HepG2 (cell line): ENCODE data around the gene MACROD2. TPM values are rescaled to one million over a fixed set of nuclear protein-coding genes. Genes with fewer than 3 reads are reported as not detected.

Experiments
- ATAC-seq: fragments of 200-7000 bp; cut with Tn5 transposase; 3 replicates; pipeline ENCODE4 v1.9.1; 2020; ENCODE audit warnings: mild to moderate bottlenecking, moderate library complexity
- BruUV-seq: library from RNA; stranded (reverse); fragments of 400-500 nt; replicated peaks from 2 replicates; lab custom pipeline; 2021; lab: Mats Ljungman, UMichigan
- CTCF ChIA-PET: fragments of 300-600 bp; formaldehyde crosslinking; extraction: SDS; loops from one replicate; lab custom pipeline; 2021; ENCODE audit warnings: low total read pairs, inconsistent platforms, low intra/inter-chr PET ratio; lab: Yijun Ruan, JAX
- POLR2A ChIA-PET: fragments of 350-600 bp; sonication (Branson Sonifier 250); formaldehyde crosslinking; loops from one replicate; lab custom pipeline; 2020; ENCODE audit warnings: antibody characterized with exemption, inconsistent platforms; lab: Yijun Ruan, JAX
- DNase-seq: peaks from one replicate; pipeline ENCODE4 v3.0.0-alpha.2; 2015; ENCODE audit warnings: low spot score
- FAIRE-seq: peaks from 3 replicates; lab custom pipeline; 2011; peaks lifted over from hg19 to GRCh38; lab: Jason Lieb, UNC
- H2AFZ ChIP-seq: one replicate; pipeline ENCODE4 v1.6.1; 2011; ENCODE audit warnings: low read length, inconsistent platforms
- H3K27ac ChIP-seq: fragments of 300-600 bp; 3 replicates; pipeline ENCODE4 v1.8.0; 2011; ENCODE audit warnings: mixed run types, mild to moderate bottlenecking, mixed read lengths, low read length, inconsistent platforms; ENCODE audit not compliant: insufficient read depth; ENCODE audit errors: extremely low read length
- H3K27me3 ChIP-seq, 2 experiments: fragments of 200-600 bp in 1 of 2; 2 replicates in 1 of 2; 3 replicates in 1 of 2; pipeline versions ENCODE4 v1.6.0 to v1.8.0; 2011; ENCODE audit warnings: low read length in 2 of 2, mild to moderate bottlenecking in 2 of 2, moderate library complexity in 2 of 2, inconsistent platforms in 1 of 2; ENCODE audit not compliant: insufficient read depth in 2 of 2, control insufficient read depth in 1 of 2
- H3K36me3 ChIP-seq, 2 experiments: fragments of 200-600 bp in 1 of 2; replicated peaks in 1 of 2; 2 replicates in 1 of 2; 3 replicates in 1 of 2; pipeline versions ENCODE4 v1.5.1 to v1.8.0; 2011; ENCODE audit warnings: low read length in 2 of 2, inconsistent platforms in 1 of 2; ENCODE audit not compliant: insufficient read depth in 2 of 2, control insufficient read depth in 1 of 2
- H3K4me1 ChIP-seq: 2 replicates; pipeline ENCODE4 v1.5.1; 2012; ENCODE audit warnings: low read length, inconsistent platforms; ENCODE audit not compliant: insufficient read depth
- H3K4me2 ChIP-seq: 2 replicates; pipeline ENCODE4 v1.6.0; 2011; ENCODE audit warnings: low read depth, low read length, inconsistent platforms
- H3K4me3 ChIP-seq, 3 experiments: fragments of 200-600 bp in 1 of 3; sonication (generic), shearing (Covaris generic) in 1 of 3; replicated peaks in 1 of 3; 2 replicates each; pipeline ENCODE4 v1.5.1; 2011 to 2016; ENCODE audit warnings: low read length in 3 of 3, inconsistent platforms in 2 of 3, low read depth in 2 of 3, mild to moderate bottlenecking in 2 of 3, control low read depth in 1 of 3, mixed read lengths in 1 of 3; ENCODE audit not compliant: insufficient read depth in 1 of 3
- H3K79me2 ChIP-seq: one replicate; pipeline ENCODE4 v1.6.1; 2011; ENCODE audit warnings: low read length, inconsistent platforms; ENCODE audit not compliant: insufficient read depth
- H3K9ac ChIP-seq: 2 replicates; pipeline ENCODE4 v1.6.0; 2011; ENCODE audit warnings: mild to moderate bottlenecking, low read depth, low read length, inconsistent platforms; ENCODE audit not compliant: insufficient read depth
- H3K9me3 ChIP-seq: 2 replicates; pipeline ENCODE4 v1.5.1; 2012; ENCODE audit warnings: mild to moderate bottlenecking, low read length
- H4K20me1 ChIP-seq: 2 replicates; pipeline ENCODE4 v1.6.0; 2011; ENCODE audit warnings: inconsistent platforms, mild to moderate bottlenecking, low read length, moderate library complexity; ENCODE audit not compliant: insufficient read depth
- MIER2 ChIP-seq: IDR thresholded peaks from 2 replicates; pipeline ENCODE4 v1.6.1; 2016; ENCODE audit warnings: missing biosample characterization, missing genetic modification reagents
- U2AF2 ChIP-seq: fragments of 200-400 bp; formaldehyde crosslinking; IDR thresholded peaks from 2 replicates; pipeline ENCODE4 v1.6.1; 2017; ENCODE audit warnings: low read depth, mild to moderate bottlenecking, low read length
- XBP1 ChIP-seq: sonication (generic); formaldehyde crosslinking; IDR thresholded peaks from 2 replicates; pipeline ENCODE4 v1.5.0; 2020; ENCODE audit warnings: missing genetic modification reagents
- ZNF124 ChIP-seq: sonication (generic); formaldehyde crosslinking; IDR thresholded peaks from 2 replicates; pipeline ENCODE4 v1.4.0; 2020; ENCODE audit warnings: missing genetic modification reagents
- WGBS: methylation state at CpG from one replicate; pipeline ENCODE4 v1.1.6; 2017; ENCODE audit warnings: low lambda C conversion rate; 5-methylcytosine and 5-hydroxymethylcytosine counted together
- in situ Hi-C: cut with HindIII; loops from 2 replicates; pipeline ENCODE4 v1.10.0; 2017; ENCODE audit warnings: low pct_unique_long_range_greater_than_20kb; ENCODE audit not compliant: extremely low pct_ligation_motif_present
- intact Hi-C: fragments of 100-400 bp; cut with micrococcal nuclease; formaldehyde crosslinking; loops from one replicate; pipeline ENCODE4 v1.10.0; 2022; ENCODE audit not compliant: unreplicated experiment
- polyA plus RNA-seq, 8 experiments: library from polyadenylated mRNA; depleted of rRNA in 3 of 8; stranded (reverse) in 7 of 8; unstranded in 1 of 8; fragments of >200 nt; fragmentation: Illumina TruSeq in 4 of 8; extraction: Trizol in 4 of 8; gene quantifications; 2 replicates each; pipeline versions ENCODE4 v1.2.1 to v1.2.3, GENCODE V29; 2011 to 2016; ENCODE audit warnings: low read depth in 4 of 8, missing spikeins in 1 of 8, mixed read lengths in 1 of 8; ENCODE audit not compliant: insufficient read depth in 1 of 8
- total RNA-seq, 5 experiments: library from RNA; depleted of rRNA; stranded (reverse); fragments of >200 nt; fragmentation: Illumina TruSeq; extraction: Trizol; gene quantifications; 2 replicates each; pipeline ENCODE4 v1.2.3, GENCODE V29; 2016; ENCODE audit warnings: low read depth in 1 of 5
- TF ChIP-seq, protein P1 (sequence below): sonication (generic); formaldehyde crosslinking; IDR thresholded peaks from 2 replicates; pipeline ENCODE4 v1.4.0; 2020; ENCODE audit warnings: mild to moderate bottlenecking, missing genetic modification reagents, borderline replicate concordance

Gene MACROD2
- total and polyA plus RNA-seq, 2 of the 13 experiments (the other 11 are each of a cell fraction or from before 2014, with no cell fraction given), result 0.13 to 0.51 TPM

DNA sequence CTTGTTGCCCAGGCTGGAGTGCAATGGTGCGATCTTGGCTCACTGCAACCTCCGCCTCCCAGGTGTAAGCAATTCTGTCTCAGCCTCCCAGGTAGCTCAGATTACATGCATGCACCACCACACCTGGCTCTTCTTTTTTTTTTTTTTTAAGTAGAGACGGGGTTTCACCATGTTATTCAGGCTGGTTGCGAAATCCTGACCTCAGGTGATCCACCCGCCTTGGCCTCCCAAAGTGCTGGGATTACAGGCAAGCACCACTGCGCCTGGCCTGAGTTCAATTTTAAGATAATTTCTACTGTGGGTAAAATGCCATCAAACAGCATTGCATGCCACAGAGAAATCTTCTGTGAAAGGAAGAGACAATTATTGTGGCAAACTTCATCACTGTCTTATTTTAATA is 1944.8 kb downstream of the MACROD2 start:
- no peak for TF ChIP-seq XBP1 (CRISPR knock-in tag)
- no peak for TF ChIP-seq MIER2 (CRISPR knock-in tag)
- TF ChIP-seq, protein P1, sequence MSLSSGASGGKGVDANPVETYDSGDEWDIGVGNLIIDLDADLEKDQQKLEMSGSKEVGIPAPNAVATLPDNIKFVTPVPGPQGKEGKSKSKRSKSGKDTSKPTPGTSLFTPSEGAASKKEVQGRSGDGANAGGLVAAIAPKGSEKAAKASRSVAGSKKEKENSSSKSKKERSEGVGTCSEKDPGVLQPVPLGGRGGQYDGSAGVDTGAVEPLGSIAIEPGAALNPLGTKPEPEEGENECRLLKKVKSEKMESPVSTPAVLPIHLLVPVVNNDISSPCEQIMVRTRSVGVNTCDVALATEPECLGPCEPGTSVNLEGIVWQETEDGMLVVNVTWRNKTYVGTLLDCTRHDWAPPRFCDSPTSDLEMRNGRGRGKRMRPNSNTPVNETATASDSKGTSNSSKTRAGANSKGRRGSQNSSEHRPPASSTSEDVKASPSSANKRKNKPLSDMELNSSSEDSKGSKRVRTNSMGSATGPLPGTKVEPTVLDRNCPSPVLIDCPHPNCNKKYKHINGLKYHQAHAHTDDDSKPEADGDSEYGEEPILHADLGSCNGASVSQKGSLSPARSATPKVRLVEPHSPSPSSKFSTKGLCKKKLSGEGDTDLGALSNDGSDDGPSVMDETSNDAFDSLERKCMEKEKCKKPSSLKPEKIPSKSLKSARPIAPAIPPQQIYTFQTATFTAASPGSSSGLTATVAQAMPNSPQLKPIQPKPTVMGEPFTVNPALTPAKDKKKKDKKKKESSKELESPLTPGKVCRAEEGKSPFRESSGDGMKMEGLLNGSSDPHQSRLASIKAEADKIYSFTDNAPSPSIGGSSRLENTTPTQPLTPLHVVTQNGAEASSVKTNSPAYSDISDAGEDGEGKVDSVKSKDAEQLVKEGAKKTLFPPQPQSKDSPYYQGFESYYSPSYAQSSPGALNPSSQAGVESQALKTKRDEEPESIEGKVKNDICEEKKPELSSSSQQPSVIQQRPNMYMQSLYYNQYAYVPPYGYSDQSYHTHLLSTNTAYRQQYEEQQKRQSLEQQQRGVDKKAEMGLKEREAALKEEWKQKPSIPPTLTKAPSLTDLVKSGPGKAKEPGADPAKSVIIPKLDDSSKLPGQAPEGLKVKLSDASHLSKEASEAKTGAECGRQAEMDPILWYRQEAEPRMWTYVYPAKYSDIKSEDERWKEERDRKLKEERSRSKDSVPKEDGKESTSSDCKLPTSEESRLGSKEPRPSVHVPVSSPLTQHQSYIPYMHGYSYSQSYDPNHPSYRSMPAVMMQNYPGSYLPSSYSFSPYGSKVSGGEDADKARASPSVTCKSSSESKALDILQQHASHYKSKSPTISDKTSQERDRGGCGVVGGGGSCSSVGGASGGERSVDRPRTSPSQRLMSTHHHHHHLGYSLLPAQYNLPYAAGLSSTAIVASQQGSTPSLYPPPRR (CRISPR knock-in tag), result no peak
- no peaks in the 10 kb centered on the region for H3K27me3 ChIP-seq
- no peak overlapping the region for H3K27ac ChIP-seq
- in situ Hi-C loops, result no loop called here
- H3K4me1 ChIP-seq, result no peaks in the 10 kb centered on the region
- H3K79me2 ChIP-seq, result no peaks in the 10 kb centered on the region
- intact Hi-C loops, result no loop called here
- H4K20me1 ChIP-seq, result no peaks in the 10 kb centered on the region
- ChIA-PET CTCF (no interaction called here), POLR2A (no interaction called here)
- no peak overlapping the region for H3K4me2 ChIP-seq
- WGBS, result 42% methylated on average over 6 of the region's 6 CpGs
- H2AFZ ChIP-seq, result no peak overlapping the region
- peaks cover 55% of the 10 kb centered on the region for H3K9me3 ChIP-seq
- no peak overlapping the region for H3K4me3 ChIP-seq
- H3K9ac ChIP-seq, result no peak overlapping the region
- BruUV-seq, result no TSS peak
- FAIRE-seq (no peak), DNase-seq (no peak), ATAC-seq (no peak)
- no peaks in the 10 kb centered on the region for H3K36me3 ChIP-seq

DNA sequence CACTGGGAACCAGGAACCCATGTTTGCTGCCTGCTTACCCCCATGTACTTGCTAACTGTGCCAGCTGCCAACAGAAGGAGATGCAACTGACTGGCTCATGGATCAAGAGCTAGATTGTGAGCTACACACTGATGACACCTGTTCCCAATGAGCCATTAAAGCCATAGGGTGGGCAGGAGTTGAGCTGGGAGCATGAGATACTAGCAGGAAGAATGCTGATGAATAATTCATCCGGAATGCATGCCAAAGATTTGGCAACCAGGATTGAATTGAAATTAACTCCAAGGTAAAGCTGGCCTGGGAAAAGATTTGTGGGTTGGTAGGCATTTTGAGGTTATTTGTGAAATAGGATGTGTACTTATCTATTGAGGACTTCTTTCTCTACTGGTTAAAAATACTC is 1946.8 kb downstream of the MACROD2 start:
- no peak overlapping the region for H3K4me3 ChIP-seq
- no peak overlapping the region for H3K4me2 ChIP-seq
- no peaks in the 10 kb centered on the region for H3K79me2 ChIP-seq
- WGBS, result 16% methylated on average over 1 of the region's 1 CpG
- no TSS peak for BruUV-seq
- H3K4me1 ChIP-seq, result no peaks in the 10 kb centered on the region
- DNase-seq, result no peak
- TF ChIP-seq U2AF2, result no peak
- no peak for TF ChIP-seq ZNF124 (CRISPR knock-in tag)
- H3K36me3 ChIP-seq, result no peaks in the 10 kb centered on the region
- H3K27me3 ChIP-seq, result no peaks in the 10 kb centered on the region
- in situ Hi-C loops, result no loop called here
- no peak overlapping the region for H2AFZ ChIP-seq
- no peak for ATAC-seq
- ChIA-PET POLR2A (no interaction called here), CTCF (no interaction called here)
- FAIRE-seq, result no peak
- H3K27ac ChIP-seq, result no peak overlapping the region
- intact Hi-C loops, result no loop called here
- H4K20me1 ChIP-seq, result no peaks in the 10 kb centered on the region
- peaks cover 57% of the 10 kb centered on the region for H3K9me3 ChIP-seq
- no peak overlapping the region for H3K9ac ChIP-seq
